ENCODE measurements around the gene RPL37. TPM values are rescaled to one million over a fixed set of nuclear protein-coding genes. Genes with fewer than 3 reads are reported as not detected.
"Not testable (repeated sequence)": the region's sequence is repeated elsewhere in the genome, so short reads cannot be mapped to it uniquely, and the experiment has no call there.

RPL37 gene
- total RNA-seq, 1 experiment from 2014 or later: 2,063 TPM

GRCh38 chr5:40797273-40798011 lies 37.6 kb downstream of the RPL37 start:
- Mint-ChIP-seq H3K9me3 (ENCODE audit: unreplicated experiment) (no peaks in the 10 kb centered on the region), H3K4me3 (ENCODE audit: unreplicated experiment) (peak overlapping the region; percentile 79), H3K27me3 (ENCODE audit: insufficient read depth, unreplicated experiment) (no peaks in the 10 kb centered on the region), H3K4me1 (ENCODE audit: insufficient read depth, unreplicated experiment) (peaks cover 5% of the 10 kb centered on the region), H3K36me3 (ENCODE audit: insufficient read depth, unreplicated experiment) (peaks cover 6% of the 10 kb centered on the region), H3K27ac (ENCODE audit: low read depth, unreplicated experiment) (peak overlapping the region; percentile 25)
- BruUV-seq (replicated peaks): TSS peak; percentile 35
- CTCF ChIA-PET: interaction anchor here (0.7 to 1.7 kb wide), 2 partner anchors 35 to 1813 kb away, joined by 4 read pairs; no protein-coding TSS in a partner anchor
- DNase-seq (ENCODE audit: unreplicated experiment): peak; percentile 65
- intact Hi-C loops (cut with micrococcal nuclease): loop anchor here (1.0 kb wide), 2 partner anchors 34 to 42 kb away; partner anchors contain the start of gene TTC33
- POLR2A ChIA-PET: interaction anchor here (0.5 to 1.8 kb wide), 13 partner anchors 9 to 1128 kb away, joined by 3 to 13 read pairs (median 4); partner anchors contain the start of genes CARD6 and FBXO4
- TF ChIP-seq CTCF (IDR thresholded peaks at IDR 0.05; ENCODE audit: unreplicated experiment): no peak

GRCh38 chr5:40796487-40796889 lies 38.5 kb downstream of the RPL37 start:
- ChIA-PET CTCF (interaction anchor here (0.7 to 1.7 kb wide), 3 partner anchors 9 to 40 kb away, joined by 3 to 4 read pairs (median 3); no protein-coding TSS in a partner anchor), POLR2A (interaction anchor here (0.6 to 3.2 kb wide), 14 partner anchors 10 to 1129 kb away, joined by 3 to 13 read pairs (median 4); partner anchors contain the start of genes CARD6 and FBXO4)
- Mint-ChIP-seq H3K27me3 (ENCODE audit: insufficient read depth, unreplicated experiment) (no peaks in the 10 kb centered on the region), H3K27ac (ENCODE audit: low read depth, unreplicated experiment) (peak overlapping the region; percentile 25), H3K4me1 (ENCODE audit: insufficient read depth, unreplicated experiment) (peaks cover 7% of the 10 kb centered on the region), H3K36me3 (ENCODE audit: insufficient read depth, unreplicated experiment) (peaks cover 6% of the 10 kb centered on the region), H3K9me3 (ENCODE audit: unreplicated experiment) (no peaks in the 10 kb centered on the region), H3K4me3 (ENCODE audit: unreplicated experiment) (peak overlapping the region; percentile 79)
- no peak for TF ChIP-seq CTCF (IDR thresholded peaks at IDR 0.05; ENCODE audit: unreplicated experiment)
- peak; percentile 39 for DNase-seq (ENCODE audit: unreplicated experiment)
- no TSS peak for BruUV-seq (replicated peaks)
- intact Hi-C loops (cut with micrococcal nuclease): no loop called here

GRCh38 chr5:40794877-40795276 lies 40.1 kb downstream of the RPL37 start:
- H3K4me3 Mint-ChIP-seq (ENCODE audit: unreplicated experiment); H3K27me3 Mint-ChIP-seq (ENCODE audit: insufficient read depth, unreplicated experiment); H3K9me3 Mint-ChIP-seq (ENCODE audit: unreplicated experiment); intact Hi-C loops (cut with micrococcal nuclease); BruUV-seq (replicated peaks); H3K27ac Mint-ChIP-seq (ENCODE audit: low read depth, unreplicated experiment); DNase-seq (ENCODE audit: unreplicated experiment); H3K36me3 Mint-ChIP-seq (ENCODE audit: insufficient read depth, unreplicated experiment): not testable (repeated sequence)
- peaks cover 15% of the 10 kb centered on the region for H3K4me1 Mint-ChIP-seq (ENCODE audit: insufficient read depth, unreplicated experiment)
- ChIA-PET CTCF (interaction anchor here (0.7 kb wide), 1 partner anchor 47 kb away, joined by 3 read pairs; no protein-coding TSS in a partner anchor), POLR2A (interaction anchor here (0.6 to 3.2 kb wide), 3 partner anchors 8 to 35 kb away, joined by 3 to 11 read pairs (median 5); no protein-coding TSS in a partner anchor)

GRCh38 chr5:40794340-40794739 lies 40.7 kb downstream of the RPL37 start:
- intact Hi-C loops (cut with micrococcal nuclease); H3K27me3 Mint-ChIP-seq (ENCODE audit: insufficient read depth, unreplicated experiment); H3K27ac Mint-ChIP-seq (ENCODE audit: low read depth, unreplicated experiment); H3K9me3 Mint-ChIP-seq (ENCODE audit: unreplicated experiment); BruUV-seq (replicated peaks); DNase-seq (ENCODE audit: unreplicated experiment); H3K36me3 Mint-ChIP-seq (ENCODE audit: insufficient read depth, unreplicated experiment); H3K4me3 Mint-ChIP-seq (ENCODE audit: unreplicated experiment): not testable (repeated sequence)
- H3K4me1 Mint-ChIP-seq (ENCODE audit: insufficient read depth, unreplicated experiment): peaks cover 15% of the 10 kb centered on the region
- POLR2A ChIA-PET: interaction anchor here (0.6 to 3.2 kb wide), 2 partner anchors 33 to 34 kb away, joined by 3 to 11 read pairs; no protein-coding TSS in a partner anchor
- CTCF ChIA-PET: interaction anchor here (0.7 kb wide), 1 partner anchor 48 kb away, joined by 3 read pairs; no protein-coding TSS in a partner anchor

GRCh38 chr5:40792691-40793090 lies 42.3 kb downstream of the RPL37 start:
- DNase-seq (ENCODE audit: unreplicated experiment); H3K27me3 Mint-ChIP-seq (ENCODE audit: insufficient read depth, unreplicated experiment); H3K4me3 Mint-ChIP-seq (ENCODE audit: unreplicated experiment); intact Hi-C loops (cut with micrococcal nuclease); H3K27ac Mint-ChIP-seq (ENCODE audit: low read depth, unreplicated experiment); H3K36me3 Mint-ChIP-seq (ENCODE audit: insufficient read depth, unreplicated experiment); BruUV-seq (replicated peaks); H3K9me3 Mint-ChIP-seq (ENCODE audit: unreplicated experiment): not testable (repeated sequence)
- POLR2A ChIA-PET: interaction anchor here (1.5 kb wide), 1 partner anchor 40 kb away, joined by 3 read pairs; no protein-coding TSS in a partner anchor
- H3K4me1 Mint-ChIP-seq (ENCODE audit: insufficient read depth, unreplicated experiment): peaks cover 15% of the 10 kb centered on the region
- CTCF ChIA-PET: interaction anchor here (0.6 kb wide), 2 partner anchors 17 to 57 kb away, joined by 3 read pairs; no protein-coding TSS in a partner anchor
